Stimulated activated naive CD8-positive, alpha-beta T cell treated with anti-CD3 and anti-CD28 coated beads, Interleukin-15, Interleukin-2, amounts not matched to agents 100 U/mL and 50 U/mL, for 24 hours (primary cell): Measurements from ENCODE around the gene NTF3.

ENCODE experiments used
- ATAC-seq: fragments of 150-1000 bp; cut with Tn5 transposase; one replicate; pipeline ENCODE4 v1.10.0; 2021
- DNase-seq: peaks from one replicate; pipeline ENCODE4 v3.0.0; 2021

Gene NTF3

DNA sequence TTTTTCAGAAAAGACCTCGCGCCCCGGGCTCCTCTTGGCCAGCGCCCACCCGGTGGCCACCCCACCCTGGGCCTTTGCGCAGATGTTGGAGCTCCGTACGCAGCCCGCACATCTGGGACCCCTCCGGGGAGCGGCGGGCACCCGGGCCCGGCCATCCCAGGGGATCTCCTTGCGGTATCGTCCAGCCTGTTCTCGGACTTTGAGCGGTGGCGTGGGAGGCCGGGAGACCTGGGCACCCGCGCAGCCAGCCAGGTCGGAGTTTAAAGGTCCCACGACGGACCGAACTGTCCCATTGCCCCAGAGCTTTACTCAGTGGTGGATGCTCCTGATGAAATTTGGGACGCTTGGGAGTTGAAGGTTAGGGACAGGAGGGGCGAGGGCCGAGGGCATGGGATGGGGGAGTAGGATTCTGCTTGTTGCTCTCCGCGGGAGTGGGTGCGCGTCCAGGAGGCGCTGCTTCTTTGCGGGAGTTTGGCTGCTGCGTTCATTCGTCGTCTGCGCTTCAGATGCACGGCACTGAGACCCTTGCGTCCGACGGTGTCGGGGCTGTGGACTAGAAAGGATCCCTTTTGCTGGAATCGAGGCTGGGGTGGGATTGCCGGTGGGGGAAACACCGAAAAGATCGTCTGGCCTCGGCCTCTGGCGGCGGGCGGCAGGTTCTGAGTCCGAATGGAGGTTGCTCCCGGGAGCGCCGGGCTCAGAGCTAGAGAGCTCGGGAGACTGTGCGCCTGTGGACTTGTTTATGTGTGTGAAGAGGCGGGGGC lies 1.4 kb downstream of the NTF3 start:
- no peak for DNase-seq

DNA sequence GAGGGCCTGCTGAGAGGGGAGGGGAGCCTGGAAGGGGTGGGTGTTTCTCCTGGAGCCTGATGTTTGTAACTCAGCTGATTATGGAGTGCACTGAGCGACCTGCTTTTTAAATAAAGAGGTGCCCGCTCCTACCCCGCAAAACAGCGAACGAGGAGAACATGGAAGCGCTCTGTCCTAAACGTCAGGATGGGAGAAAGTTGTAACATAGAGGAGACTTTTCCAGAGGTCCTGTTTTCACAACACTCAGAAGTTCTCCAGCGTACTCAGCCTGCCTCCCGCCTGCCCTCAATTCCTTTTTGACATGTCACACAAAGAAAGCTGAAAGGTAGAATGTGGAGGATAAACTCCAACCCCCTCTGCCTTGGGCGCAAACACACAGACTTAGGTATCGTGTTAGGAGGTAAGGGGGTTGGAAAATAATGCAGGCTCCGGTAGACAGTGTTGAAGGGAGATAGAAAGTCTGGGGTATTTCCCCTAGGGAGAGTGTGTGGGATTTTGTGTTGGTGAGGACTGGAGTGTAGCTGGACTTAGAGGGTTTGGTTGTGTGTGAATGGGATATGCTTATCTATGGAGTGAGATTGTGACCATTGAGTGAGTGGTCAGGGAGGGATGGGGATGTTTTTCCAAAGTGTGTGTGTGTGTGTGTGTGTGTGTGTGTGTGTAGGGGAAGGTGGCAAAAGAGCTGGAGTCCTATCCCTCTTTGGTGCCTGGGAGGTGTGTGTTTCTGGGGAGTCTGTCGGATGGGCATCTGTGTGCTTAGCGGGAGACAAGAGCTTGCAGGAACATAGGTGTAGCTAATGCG lies 2.1 kb downstream of the NTF3 start:
- DNase-seq, result no peak
- no peak for ATAC-seq

More for the DNA sequence above, 1.4 kb downstream of the NTF3 start:
- ATAC-seq, result no peak

DNA sequence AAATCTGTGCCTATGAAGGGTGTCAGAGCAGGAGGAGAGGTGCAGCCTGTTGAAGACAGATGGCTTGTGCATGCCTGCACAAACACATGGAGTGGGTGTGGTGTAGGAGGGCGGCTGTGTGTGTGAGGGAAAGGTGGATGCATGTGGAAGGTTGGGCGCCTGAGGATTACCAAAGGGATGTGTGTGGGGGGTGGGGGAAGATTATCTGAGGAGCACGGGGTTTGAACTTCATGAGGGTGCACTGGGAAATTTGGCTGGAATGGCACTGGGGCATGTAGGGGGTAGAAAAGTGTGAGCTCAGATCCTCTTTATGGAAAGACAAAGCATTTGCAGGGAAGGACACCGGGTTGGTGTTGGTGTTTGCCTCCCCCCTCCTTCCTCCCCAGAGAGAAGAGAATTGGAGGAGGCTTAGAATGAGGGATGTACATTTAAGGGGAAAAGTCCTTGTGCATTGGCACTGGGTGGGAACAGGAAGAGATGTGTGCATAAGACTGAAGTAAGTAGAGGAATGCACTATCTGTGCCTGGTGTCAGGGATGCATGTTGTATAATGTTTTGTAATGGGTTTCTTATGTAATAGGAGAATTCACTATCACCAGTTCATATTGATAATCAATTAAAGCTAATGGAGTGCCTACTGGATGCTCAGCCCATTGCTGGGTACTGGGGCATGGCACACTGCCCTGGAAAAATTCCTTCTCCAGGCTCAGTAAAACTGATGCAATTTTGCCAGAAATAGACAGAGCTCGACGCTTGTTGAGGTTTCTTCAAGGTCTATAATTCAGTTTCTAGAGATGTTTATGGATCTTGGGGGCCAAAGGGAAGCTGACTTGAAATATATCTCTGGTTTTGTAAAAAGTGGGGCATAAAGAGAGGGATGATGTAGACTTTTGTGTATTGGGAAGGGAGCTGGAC lies 3.0 kb downstream of the NTF3 start:
- ATAC-seq, result no peak
- no peak for DNase-seq

DNA sequence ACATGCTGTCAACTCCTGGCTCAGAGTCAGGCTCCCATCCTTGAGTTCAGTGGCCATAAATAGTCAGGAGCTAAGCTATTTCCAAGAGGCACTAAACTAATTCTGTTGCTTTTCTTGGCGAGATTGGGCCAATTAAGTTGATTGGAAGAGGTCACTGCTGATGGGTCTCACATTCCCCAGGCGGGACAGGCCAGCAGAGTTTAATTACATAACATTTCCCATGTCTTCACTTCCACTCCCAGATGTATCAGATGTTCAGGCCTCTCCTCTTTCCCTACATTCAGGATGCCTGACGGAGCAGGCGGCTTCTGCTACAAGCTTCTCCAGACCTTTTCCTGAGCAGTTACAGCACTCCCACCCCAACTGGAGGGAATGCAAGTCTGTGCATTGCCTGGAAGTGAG lies 5.3 kb downstream of the NTF3 start:
- ATAC-seq, result no peak

DNA sequence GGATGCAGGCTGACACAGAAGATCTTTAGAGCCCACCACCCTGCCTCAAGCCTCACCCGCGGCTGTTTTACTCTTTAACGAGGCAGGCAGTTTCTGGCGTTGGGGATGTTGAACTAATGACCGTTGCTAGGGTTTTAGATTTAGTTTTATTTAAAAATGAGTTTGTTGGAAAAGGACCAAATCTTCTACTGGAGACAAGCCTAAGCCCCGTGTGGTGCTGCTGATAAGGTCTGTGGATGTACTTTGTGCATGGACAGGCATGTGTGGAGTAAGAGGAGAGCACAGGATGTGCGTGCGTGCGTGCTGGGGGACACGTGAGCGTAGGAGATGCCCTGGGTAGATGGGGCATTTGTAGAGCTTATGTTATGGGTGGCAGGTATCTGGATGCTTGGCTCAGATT lies 5.7 kb downstream of the NTF3 start:
- ATAC-seq, result no peak
- no peak for DNase-seq

More for the DNA sequence above, 5.3 kb downstream of the NTF3 start:
- no peak for DNase-seq

DNA sequence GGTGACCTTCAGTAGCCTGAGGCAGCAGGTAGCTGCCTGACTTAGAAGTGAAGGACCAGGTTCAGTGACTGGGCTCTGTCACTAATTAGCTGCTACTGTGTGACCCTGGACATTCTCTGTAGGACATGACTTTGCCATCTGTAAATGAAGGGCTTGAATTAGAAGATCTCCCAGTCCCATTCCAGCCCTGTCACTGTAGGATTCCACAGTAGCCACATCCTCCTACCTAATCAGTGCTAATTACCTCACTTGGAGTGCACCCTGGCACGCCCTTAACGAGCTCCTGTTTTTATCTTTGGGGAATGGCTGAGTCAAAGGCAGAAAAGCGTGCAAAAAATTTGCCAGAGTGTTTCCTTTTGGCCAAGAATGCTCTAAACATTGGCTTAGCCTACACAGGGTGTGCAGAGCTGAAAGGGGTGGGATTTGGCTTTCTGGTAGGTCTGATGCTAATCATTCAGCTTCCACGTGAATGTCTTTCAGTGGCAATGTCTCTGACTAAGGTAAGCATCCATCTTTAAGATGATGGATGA lies 6.8 kb downstream of the NTF3 start:
- no peak for ATAC-seq

DNA sequence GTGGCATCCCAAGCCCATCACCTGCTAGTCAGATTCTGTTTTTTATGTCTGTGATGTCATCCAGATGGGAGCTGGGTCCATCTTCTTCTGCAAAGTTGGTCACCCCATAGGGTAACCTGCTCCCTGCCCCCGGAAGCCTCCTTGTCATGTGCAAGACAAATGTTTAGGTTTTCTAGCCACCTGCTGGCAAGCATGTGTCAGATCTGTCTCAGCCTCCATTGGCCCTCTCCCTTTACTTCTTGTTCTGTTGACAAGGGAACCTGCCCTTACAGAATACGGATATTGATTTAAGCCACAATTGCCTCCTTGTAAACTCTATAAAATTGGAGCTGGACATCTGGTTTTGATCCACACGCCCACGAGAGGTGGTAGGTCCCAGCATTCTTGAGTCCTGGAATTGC lies 7.5 kb downstream of the NTF3 start:
- ATAC-seq (no peak), DNase-seq (no peak)

More for the DNA sequence above, 6.8 kb downstream of the NTF3 start:
- no peak for DNase-seq

DNA sequence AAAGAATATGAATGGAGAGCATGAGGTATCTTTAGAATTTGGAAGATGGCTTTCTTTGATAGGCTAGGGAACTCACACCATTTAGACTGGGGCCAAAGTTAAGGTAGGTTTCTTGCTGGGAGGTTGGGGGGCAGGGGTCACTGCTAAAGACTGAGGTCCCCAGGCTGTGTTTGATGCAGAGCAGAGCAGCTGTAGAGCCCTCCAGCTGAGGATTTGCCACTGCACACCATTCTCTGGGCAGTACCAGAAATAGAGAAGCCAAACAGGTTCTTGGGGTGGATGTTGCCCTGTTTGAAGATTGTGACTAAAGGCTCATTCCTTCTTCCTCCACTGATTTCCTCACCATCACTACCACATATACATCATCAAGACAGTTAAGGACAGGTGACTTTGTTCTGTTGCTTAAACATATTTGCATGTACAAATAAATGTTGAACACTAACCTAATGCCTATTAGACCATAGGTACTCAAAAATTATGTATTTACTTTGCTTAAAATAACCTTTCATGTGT lies 7.9 kb downstream of the NTF3 start:
- DNase-seq (no peak), ATAC-seq (no peak)

DNA sequence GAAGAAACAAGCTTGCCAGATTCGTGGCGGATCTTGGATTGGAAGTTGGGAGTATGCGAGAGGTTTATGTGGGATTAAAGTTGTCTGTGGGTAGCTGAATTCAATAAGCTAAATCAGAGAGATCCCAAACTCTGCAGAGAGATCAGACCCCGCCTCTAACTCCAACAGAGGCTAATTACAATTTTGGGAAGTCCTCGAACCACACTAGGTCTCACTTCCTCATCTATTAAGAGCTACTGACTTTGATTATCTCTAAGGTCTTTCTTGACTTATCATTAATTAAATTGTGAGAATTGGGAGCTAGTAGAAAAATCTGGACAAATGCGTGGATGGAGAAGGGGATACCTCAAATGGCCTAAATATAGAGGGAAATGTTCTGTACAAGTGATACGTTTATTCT lies 9.1 kb downstream of the NTF3 start:
- DNase-seq, result no peak
- ATAC-seq, result no peak

DNA sequence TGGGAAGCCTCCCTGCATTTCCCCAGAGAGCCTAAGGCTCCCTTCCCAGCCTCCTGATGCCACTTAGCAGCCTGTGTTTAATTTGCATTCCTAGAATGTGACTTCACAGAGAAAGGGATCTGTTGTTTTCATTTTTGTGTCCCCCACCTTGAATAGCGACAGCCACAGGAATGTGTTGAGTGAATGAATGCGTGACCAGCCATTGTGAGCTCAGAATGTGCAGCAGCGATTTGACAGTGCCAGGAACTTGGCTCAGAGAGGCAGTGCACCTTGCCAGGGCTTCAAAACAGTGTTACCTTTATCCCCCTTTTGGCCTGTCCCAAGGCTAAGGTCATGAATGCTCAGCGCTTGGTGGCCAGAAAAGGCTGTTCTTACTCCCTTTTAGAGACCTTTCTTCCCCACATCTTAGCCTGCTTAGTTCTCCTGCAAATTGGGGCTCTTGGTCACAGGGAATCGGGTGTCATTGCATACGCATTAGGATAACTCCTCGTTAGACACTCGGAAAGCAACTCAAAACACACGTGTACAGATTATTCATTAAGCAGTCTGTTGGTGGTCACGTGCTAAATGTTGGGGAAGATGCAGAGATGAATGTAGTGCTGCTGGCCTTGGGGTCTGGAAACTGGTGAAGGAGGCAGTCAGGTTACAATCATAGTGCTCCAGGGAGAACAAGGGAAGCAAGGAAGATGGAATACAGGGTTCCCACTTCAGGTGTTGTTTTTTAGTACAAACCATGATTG lies 9.8 kb downstream of the NTF3 start:
- DNase-seq (no peak), ATAC-seq (no peak)

DNA sequence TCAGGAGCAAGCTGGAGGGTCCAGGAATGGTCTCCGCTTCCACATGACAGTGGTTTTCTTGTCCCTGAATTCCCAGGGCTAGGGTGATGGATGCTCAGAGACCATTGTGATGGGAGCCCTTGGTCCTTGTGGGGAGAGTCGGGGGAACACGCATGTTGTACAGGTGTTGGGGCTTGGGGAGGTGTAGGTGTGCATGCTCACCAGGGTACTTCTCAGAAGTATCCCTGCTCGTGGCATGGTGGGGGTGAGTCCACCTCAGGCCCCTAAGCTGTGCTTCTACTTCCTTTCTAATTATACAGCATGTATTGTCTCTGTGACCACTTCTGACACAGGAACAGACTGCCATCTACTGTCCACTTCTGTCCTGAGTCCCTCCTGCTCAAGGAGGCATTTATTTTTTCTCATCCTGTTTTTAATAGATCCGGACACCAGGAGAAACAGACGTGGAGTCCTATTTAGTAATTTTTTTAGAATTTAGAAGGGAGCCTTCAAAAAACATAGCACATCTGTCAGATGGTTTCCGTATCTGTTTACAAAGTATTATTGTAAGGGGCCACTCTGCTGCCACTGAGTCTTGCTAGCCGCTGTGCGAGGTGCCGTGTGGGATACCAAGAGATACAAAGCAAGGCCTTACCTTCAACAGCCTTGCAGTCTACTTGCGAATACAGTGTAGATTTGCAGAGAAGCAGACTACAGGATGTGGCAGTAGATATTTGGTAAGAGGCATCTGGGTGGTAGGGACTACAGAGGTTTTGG lies 10.5 kb downstream of the NTF3 start:
- ATAC-seq (no peak), DNase-seq (no peak)

DNA sequence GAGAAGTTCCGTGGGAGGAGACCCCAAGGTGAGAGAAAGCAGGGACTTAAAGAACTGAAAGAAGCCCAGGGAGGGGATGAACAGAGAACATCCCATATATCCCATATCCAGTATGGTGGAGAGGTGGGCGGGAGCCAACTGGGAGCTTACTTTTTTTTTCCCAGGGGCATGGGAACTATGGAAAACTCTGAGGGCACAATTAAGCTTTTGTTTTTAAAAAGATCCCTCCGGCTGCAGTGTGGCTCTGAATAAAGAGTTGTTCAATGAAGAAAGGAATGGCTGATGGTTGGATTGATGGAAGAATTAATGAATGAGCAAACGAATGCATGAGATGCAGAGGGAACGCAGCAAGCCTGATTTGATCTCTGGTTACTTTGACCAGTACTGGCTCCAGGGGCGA lies 12.6 kb downstream of the NTF3 start:
- no peak for DNase-seq
- no peak for ATAC-seq

DNA sequence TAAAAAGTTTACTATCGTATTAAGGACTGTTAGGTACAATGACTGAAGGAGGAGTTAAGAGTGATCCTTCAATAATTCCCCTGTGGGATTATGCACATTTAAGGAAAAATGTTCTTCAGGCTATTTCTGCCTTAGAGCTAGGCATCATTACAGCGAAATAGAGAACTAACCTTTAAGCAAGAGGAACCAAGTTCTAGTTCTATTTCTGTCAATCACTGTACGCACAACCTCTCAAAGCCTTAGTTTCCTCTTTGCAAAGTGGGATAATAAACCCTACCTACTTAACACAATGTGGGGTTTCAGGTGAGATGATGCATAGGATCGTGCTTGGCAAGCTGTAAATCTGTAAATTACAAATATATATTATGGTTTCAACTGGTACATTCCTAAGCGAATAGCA lies 15.4 kb downstream of the NTF3 start:
- DNase-seq (no peak), ATAC-seq (no peak)

DNA sequence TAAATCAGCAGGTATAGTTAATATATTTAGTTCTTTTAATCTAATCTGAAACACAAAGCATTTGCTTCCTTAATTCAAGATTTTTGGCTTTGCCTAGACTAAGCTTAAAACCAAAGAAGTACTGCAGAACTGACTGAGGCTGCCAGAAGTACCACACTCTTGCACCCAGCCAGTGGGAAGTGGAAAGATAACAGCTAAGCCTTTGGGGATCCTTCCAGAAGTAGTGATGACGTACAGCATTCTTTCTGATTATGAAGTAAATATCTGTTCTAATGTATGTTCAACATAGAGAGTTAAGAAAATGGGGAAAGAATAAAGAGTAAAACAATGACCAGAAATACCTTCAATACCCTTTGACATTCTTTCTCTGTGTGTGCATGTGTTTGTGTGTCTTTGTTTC lies 19.3 kb downstream of the NTF3 start:
- ATAC-seq (no peak), DNase-seq (no peak)

DNA sequence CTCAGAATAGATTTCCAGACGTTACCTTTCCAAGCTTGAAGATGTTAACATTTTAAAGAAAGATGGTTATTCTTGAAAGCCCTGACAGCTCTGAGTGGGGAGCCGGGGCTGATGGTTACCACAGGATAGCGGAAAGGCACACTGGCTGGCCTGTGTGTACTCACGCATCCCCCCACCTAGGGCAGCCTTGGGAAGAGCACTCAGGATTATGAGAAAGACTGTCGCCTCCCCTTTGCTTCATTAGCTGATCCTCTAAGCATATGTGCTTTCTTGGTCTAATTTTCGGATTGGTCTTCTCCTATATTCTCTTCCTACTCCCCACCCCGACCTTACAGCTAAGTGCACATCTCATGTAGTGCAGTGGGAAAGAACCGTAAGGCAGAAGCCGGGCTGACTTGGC lies 20.7 kb downstream of the NTF3 start:
- ATAC-seq (no peak), DNase-seq (no peak)

DNA sequence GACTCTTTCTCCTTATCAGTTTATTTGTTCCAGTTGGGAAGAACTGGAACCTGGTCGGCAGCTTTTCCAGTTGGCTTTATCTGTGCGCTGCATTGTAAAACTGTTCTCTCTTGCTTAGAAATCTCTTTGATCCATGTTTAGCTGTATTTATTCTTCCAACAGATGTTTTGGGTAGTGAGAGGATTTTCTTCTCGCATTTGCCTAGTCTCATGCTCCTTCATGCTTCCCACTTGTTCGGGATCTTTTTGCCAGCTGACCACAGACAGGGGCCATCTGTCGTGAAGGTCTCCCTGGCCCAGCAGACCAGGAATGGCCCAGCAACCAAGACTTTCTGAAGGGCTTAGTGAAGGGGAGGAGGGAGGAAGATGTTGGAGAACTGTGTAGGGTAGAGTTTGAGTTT lies 21.6 kb downstream of the NTF3 start:
- DNase-seq (no peak), ATAC-seq (no peak)

DNA sequence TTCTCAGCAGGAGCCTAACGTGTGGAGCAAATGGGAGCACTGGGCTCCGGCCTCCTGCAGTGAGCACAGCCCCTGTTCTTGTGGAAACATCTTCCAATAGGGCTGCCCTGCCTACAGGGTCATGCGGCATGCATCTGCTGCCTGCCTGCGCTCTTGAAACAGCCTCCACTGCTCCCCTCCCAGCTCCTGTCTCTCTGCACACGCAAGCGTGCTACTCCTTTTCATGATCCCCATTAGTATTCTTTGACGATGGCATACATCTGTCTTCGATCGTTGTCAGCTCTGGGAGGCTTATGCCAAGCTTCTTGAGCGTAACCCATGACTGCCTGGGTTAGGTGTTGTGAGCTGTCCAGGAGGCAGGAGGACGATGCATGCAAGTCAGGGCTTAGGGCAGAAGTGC lies 23.1 kb downstream of the NTF3 start:
- DNase-seq (no peak), ATAC-seq (no peak)

DNA sequence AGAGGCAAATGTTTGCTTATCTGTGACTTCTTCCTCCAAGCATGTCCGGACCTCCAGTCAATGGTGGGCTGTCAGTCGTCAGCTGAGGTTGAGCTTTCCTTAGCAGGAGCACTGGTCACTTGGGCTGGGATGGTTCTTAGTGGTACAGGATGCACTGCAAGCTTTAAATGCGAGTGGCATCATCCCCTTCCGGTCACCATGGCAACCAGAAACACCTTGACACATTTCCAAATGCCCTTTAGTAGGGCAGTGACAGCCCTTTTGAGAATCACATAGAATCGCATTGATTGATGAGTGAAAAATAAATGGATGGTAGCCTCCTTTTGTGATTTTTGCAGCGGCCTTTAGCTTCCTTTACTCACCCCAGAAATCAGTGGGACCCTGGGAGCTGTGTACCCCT lies 24.1 kb downstream of the NTF3 start:
- ATAC-seq (no peak), DNase-seq (no peak)

DNA sequence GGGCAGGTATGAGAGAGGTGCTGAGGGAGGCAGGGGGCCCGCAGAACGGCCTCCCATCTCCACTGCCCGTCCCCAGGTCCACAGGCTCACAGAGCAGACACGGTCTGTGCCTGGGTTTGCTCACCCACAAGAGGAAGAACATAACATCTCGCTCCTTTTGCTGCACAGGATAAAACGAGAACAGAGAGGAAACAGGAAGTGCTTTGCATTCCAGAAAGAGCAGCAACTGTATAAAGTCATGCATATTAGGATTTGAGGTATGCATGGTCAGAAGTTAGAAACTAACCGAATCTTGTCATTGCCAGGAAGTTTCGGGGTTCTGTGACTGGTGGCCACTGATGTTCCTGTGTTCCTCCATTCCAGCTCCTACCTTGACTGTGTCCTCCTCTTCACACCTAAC lies 25.0 kb downstream of the NTF3 start:
- DNase-seq, result no peak
- no peak for ATAC-seq

DNA sequence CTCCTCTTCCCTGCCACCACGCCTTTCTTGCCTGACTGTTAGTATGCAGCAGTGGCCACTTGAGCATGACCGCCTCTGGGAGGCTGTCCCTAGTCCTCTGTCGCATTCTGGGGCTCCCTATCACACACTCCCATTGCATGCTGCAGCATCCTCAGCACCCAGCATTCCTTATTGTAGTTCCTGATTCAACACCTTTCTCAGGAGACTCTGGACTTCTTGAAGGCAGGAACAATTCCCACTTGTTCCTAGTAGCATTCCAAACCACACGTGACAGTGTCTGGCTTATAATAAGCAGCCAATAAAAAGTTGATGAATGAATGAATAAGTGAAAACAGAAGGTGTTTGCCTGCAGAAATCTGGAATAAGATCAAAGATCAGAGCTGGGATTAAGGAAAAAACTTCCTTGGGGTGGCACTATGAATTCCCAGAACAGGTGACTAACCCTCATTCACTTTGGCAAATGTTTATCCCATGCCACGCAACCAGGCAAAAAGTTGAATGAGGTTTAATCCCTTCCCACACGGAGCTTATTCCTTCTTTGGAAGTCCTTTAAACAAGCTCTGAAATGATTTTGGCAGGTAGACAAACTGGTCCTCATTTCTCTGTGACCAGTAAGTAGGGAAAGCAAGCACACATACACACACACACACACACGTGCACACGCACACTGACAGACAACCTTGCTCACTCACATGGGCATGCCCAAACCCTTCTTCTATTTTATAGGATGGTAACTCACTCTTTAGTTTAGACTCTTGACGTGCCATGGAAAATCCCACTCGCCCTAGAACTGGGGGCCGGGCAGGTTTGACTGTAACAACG lies 26.5 kb downstream of the NTF3 start:
- DNase-seq, result no peak

More for the DNA sequence above, 26.5 kb downstream of the NTF3 start:
- ATAC-seq, result no peak
